Activated T-helper 1 cell treated with anti-CD3 and anti-CD28 coated beads, Interleukin-12 subunit alpha, Interleukin-12 subunit beta, Interleukin-2, Interleukin-4 antibody, amounts not matched to agents 30 ng/mL and 10 ng/mL and 1 ng/mL, durations not matched to agents 14 hours and 24 hours and 36 hours (primary cell): ENCODE data around the gene GLCCI1. TPM values are rescaled to one million over a fixed set of nuclear protein-coding genes. Genes with fewer than 3 reads are reported as not detected.
A peak's percentile ranks its signal among the peaks of the same experiment; 100 is the strongest.

ENCODE experiments used
- DNase-seq: peaks from one replicate; pipeline ENCODE4 v3.0.0; 2021; ENCODE audit warnings: low spot score
- H3K27ac Mint-ChIP-seq: one replicate; pipeline ENCODE4 v1.8.0; 2021; ENCODE audit warnings: mild to moderate bottlenecking, mixed read lengths
- H3K27me3 Mint-ChIP-seq: one replicate; pipeline ENCODE4 v1.8.0; 2022; ENCODE audit warnings: mild to moderate bottlenecking, moderate library complexity, mixed read lengths; ENCODE audit not compliant: insufficient read depth
- H3K36me3 Mint-ChIP-seq: one replicate; pipeline ENCODE4 v1.8.0; 2021; ENCODE audit warnings: low read depth, mixed read lengths
- H3K4me1 Mint-ChIP-seq: one replicate; pipeline ENCODE4 v1.8.0; 2021; ENCODE audit warnings: low read depth, mixed read lengths
- H3K4me3 Mint-ChIP-seq: one replicate; pipeline ENCODE4 v1.8.0; 2021; ENCODE audit warnings: mild to moderate bottlenecking, moderate library complexity, mixed read lengths
- H3K9me3 Mint-ChIP-seq: one replicate; pipeline ENCODE4 v1.8.0; 2021; ENCODE audit warnings: mixed read lengths
- intact Hi-C: fragments of 100-400 bp; cut with micrococcal nuclease; formaldehyde crosslinking; loops from one replicate; pipeline ENCODE4 v1.15.1; 2024
- total RNA-seq: library from RNA; stranded (reverse); gene quantifications from 2 replicates; pipeline ENCODE4 v1.2.3, GENCODE V29; 2022

The GLCCI1 gene
- total RNA-seq, 1 donor from 2014 or later = 13.4 TPM

GRCh38 chr7:8005279-8005678, 36.7 kb downstream of the GLCCI1 start:
- H3K9me3 Mint-ChIP-seq = peaks cover 8% of the 10 kb centered on the region
- intact Hi-C loops = no loop called here
- no peak overlapping the region for H3K4me3 Mint-ChIP-seq

GRCh38 chr7:8014399-8014798, 45.8 kb downstream of the GLCCI1 start:
- Mint-ChIP-seq H3K9me3 (no peaks in the 10 kb centered on the region), H3K27me3 (no peaks in the 10 kb centered on the region), H3K4me1 (peaks cover 12% of the 10 kb centered on the region), H3K27ac (peak overlapping the region; percentile 55), H3K4me3 (no peak overlapping the region), H3K36me3 (peaks cover 10% of the 10 kb centered on the region)
- intact Hi-C loops = no loop called here
- DNase-seq = no peak

More at GRCh38 chr7:8005279-8005678, 36.7 kb downstream of the GLCCI1 start:
- H3K36me3 Mint-ChIP-seq = peaks cover 43% of the 10 kb centered on the region
- H3K4me1 Mint-ChIP-seq = no peaks in the 10 kb centered on the region
- no peaks in the 10 kb centered on the region for H3K27me3 Mint-ChIP-seq
- DNase-seq = no peak
- no peak overlapping the region for H3K27ac Mint-ChIP-seq

GRCh38 chr7:8015100-8015745, 46.6 kb downstream of the GLCCI1 start:
- H3K9me3 Mint-ChIP-seq = no peaks in the 10 kb centered on the region
- H3K4me1 Mint-ChIP-seq = peaks cover 12% of the 10 kb centered on the region
- H3K36me3 Mint-ChIP-seq = peaks cover 11% of the 10 kb centered on the region
- H3K27me3 Mint-ChIP-seq = no peaks in the 10 kb centered on the region
- no peak overlapping the region for H3K27ac Mint-ChIP-seq
- H3K4me3 Mint-ChIP-seq = no peak overlapping the region
- intact Hi-C loops = no loop called here
- DNase-seq = no peak

GRCh38 chr7:8015746-8016120, 47.1 kb downstream of the GLCCI1 start:
- no peak for DNase-seq

GRCh38 chr7:8017423-8017822, 48.8 kb downstream of the GLCCI1 start:
- Mint-ChIP-seq H3K27me3 (no peaks in the 10 kb centered on the region), H3K9me3 (no peaks in the 10 kb centered on the region), H3K36me3 (peaks cover 9% of the 10 kb centered on the region), H3K4me1 (peaks cover 12% of the 10 kb centered on the region), H3K27ac (no peak overlapping the region), H3K4me3 (no peak overlapping the region)
- intact Hi-C loops = loop anchor here (2.0 kb wide), 1 partner anchor 19 kb away; no protein-coding TSS in a partner anchor
- DNase-seq = no peak

More at GRCh38 chr7:8015746-8016120, 47.1 kb downstream of the GLCCI1 start:
- no peak overlapping the region for H3K27ac Mint-ChIP-seq
- H3K4me1 Mint-ChIP-seq = peaks cover 12% of the 10 kb centered on the region
- no peaks in the 10 kb centered on the region for H3K9me3 Mint-ChIP-seq
- H3K27me3 Mint-ChIP-seq = no peaks in the 10 kb centered on the region
- intact Hi-C loops = loop anchor here (2.0 kb wide), 1 partner anchor 21 kb away; no protein-coding TSS in a partner anchor
- H3K36me3 Mint-ChIP-seq = peaks cover 11% of the 10 kb centered on the region
- no peak overlapping the region for H3K4me3 Mint-ChIP-seq

GRCh38 chr7:8018961-8019360, 50.4 kb downstream of the GLCCI1 start:
- DNase-seq = no peak
- Mint-ChIP-seq H3K4me3 (no peak overlapping the region), H3K36me3 (peaks cover 16% of the 10 kb centered on the region), H3K27me3 (no peaks in the 10 kb centered on the region), H3K27ac (no peak overlapping the region), H3K4me1 (peaks cover 12% of the 10 kb centered on the region), H3K9me3 (no peaks in the 10 kb centered on the region)
- intact Hi-C loops = no loop called here

GRCh38 chr7:8022628-8023027, 54.0 kb downstream of the GLCCI1 start:
- Mint-ChIP-seq H3K9me3 (peaks cover 36% of the 10 kb centered on the region), H3K4me3 (no peak overlapping the region), H3K36me3 (peaks cover 43% of the 10 kb centered on the region), H3K27ac (no peak overlapping the region), H3K4me1 (no peaks in the 10 kb centered on the region), H3K27me3 (no peaks in the 10 kb centered on the region)
- intact Hi-C loops = no loop called here
- DNase-seq = no peak

GRCh38 chr7:8035192-8035591, 66.6 kb downstream of the GLCCI1 start:
- Mint-ChIP-seq H3K4me3 (no peak overlapping the region), H3K27ac (no peak overlapping the region), H3K4me1 (peaks cover 11% of the 10 kb centered on the region), H3K27me3 (no peaks in the 10 kb centered on the region), H3K9me3 (peaks cover 18% of the 10 kb centered on the region), H3K36me3 (peaks cover 33% of the 10 kb centered on the region)
- intact Hi-C loops = loop anchor here (5.0 kb wide), 1 partner anchor 273 kb away; no protein-coding TSS in a partner anchor
- DNase-seq = no peak

GRCh38 chr7:8035647-8036518, 67.3 kb downstream of the GLCCI1 start:
- intact Hi-C loops = loop anchor here (1.0 to 5.0 kb wide), 5 partner anchors 19 to 355 kb away; no protein-coding TSS in a partner anchor
- Mint-ChIP-seq H3K36me3 (peaks cover 35% of the 10 kb centered on the region), H3K9me3 (peaks cover 16% of the 10 kb centered on the region), H3K4me3 (no peak overlapping the region), H3K4me1 (peaks cover 18% of the 10 kb centered on the region), H3K27me3 (no peaks in the 10 kb centered on the region), H3K27ac (no peak overlapping the region)
- no peak for DNase-seq

GRCh38 chr7:8037151-8037550, 68.6 kb downstream of the GLCCI1 start:
- Mint-ChIP-seq H3K4me3 (no peak overlapping the region), H3K36me3 (peaks cover 37% of the 10 kb centered on the region), H3K27ac (no peak overlapping the region), H3K9me3 (peaks cover 16% of the 10 kb centered on the region), H3K4me1 (peaks cover 30% of the 10 kb centered on the region), H3K27me3 (no peaks in the 10 kb centered on the region)
- intact Hi-C loops = loop anchor here (2.0 to 5.0 kb wide), 4 partner anchors 20 to 275 kb away; no protein-coding TSS in a partner anchor
- no peak for DNase-seq

GRCh38 chr7:8040768-8041369, 72.3 kb downstream of the GLCCI1 start:
- Mint-ChIP-seq H3K9me3 (peaks cover 24% of the 10 kb centered on the region), H3K4me3 (no peak overlapping the region), H3K27me3 (no peaks in the 10 kb centered on the region), H3K27ac (peak overlapping the region; percentile 33), H3K36me3 (peaks cover 61% of the 10 kb centered on the region), H3K4me1 (peaks cover 62% of the 10 kb centered on the region)
- no peak for DNase-seq
- intact Hi-C loops = loop anchor here (1.0 to 10.0 kb wide), 2 partner anchors 93 to 446 kb away; no protein-coding TSS in a partner anchor

- peak overlapping the region; percentile 61 for H3K27ac Mint-ChIP-seq
- H3K4me3 Mint-ChIP-seq = no peak overlapping the region
- intact Hi-C loops = loop anchor here (10.0 kb wide), 1 partner anchor 448 kb away; no protein-coding TSS in a partner anchor
- peaks cover 51% of the 10 kb centered on the region for H3K36me3 Mint-ChIP-seq
- no peaks in the 10 kb centered on the region for H3K27me3 Mint-ChIP-seq
- peaks cover 17% of the 10 kb centered on the region for H3K9me3 Mint-ChIP-seq
- H3K4me1 Mint-ChIP-seq = peaks cover 74% of the 10 kb centered on the region
- DNase-seq = no peak
Measured at GRCh38 chr7:8042796-8043535, 74.4 kb downstream of the GLCCI1 start.
